Endothelial cell of umbilical vein (primary cell): ENCODE results near the gene LRIG1.

Source experiments
- CTCF ChIP-seq, 2 donors: IDR thresholded peaks; 1 replicate in 1 of 2; 2 replicates in 1 of 2; pipeline ENCODE4 v1.5.1; 2011; ENCODE audit warnings: low read length in 2 of 2, mild to moderate bottlenecking in 2 of 2, moderate library complexity in 2 of 2, control low read depth in 1 of 2, inconsistent platforms in 1 of 2, low read depth in 1 of 2; ENCODE audit not compliant: insufficient read depth in 1 of 2; ENCODE audit errors: extremely low read depth in 1 of 2
- EZH2 ChIP-seq: IDR thresholded peaks from 2 replicates; pipeline ENCODE4 v1.6.1; 2012; ENCODE audit warnings: borderline replicate concordance, low read depth, mild to moderate bottlenecking, moderate library complexity, low read length, inconsistent platforms; ENCODE audit not compliant: severe bottlenecking

- TF ChIP-seq CTCF (IDR thresholded peaks at IDR 0.05; ENCODE audit: extremely low read depth in 1 of 2, insufficient read depth in 1 of 2, low read depth in 1 of 2, low read length in 2 of 2) (no peak), EZH2 (no peak)
Observed at GRCh38 chr3:66487465-66487864, 13.4 kb downstream of the LRIG1 start.
